HepG2 (cell line): ENCODE measurements around the gene TPRG1.

ENCODE experiments used
- EED ChIP-seq: sonication (generic); formaldehyde crosslinking; IDR thresholded peaks from 2 replicates; pipeline ENCODE4 v1.5.0; 2020; ENCODE audit warnings: mild to moderate bottlenecking, missing genetic modification reagents
- RNF219 ChIP-seq: sonication (generic); formaldehyde crosslinking; IDR thresholded peaks from 2 replicates; pipeline ENCODE4 v1.5.0; 2020; ENCODE audit warnings: mild to moderate bottlenecking, missing genetic modification reagents
- SMC3 ChIP-seq: IDR thresholded peaks from 2 replicates; pipeline ENCODE4 v1.6.1; 2011; ENCODE audit warnings: low read length, improper control_type of control experiment

GRCh38 chr3:189158034-189158433 is 13.7 kb upstream of the TPRG1 start:
- TF ChIP-seq RNF219 (CRISPR knock-in tag) (no peak), SMC3 (no peak), EED (CRISPR knock-in tag) (no peak)
